IMR-90 (cell line): Measurements from ENCODE around the gene VASN. TPM values are rescaled to one million over a fixed set of nuclear protein-coding genes. Genes with fewer than 3 reads are reported as not detected.
"Not testable (repeated sequence)": the region's sequence is repeated elsewhere in the genome, so short reads cannot be mapped to it uniquely, and the experiment has no call there.

Source experiments
- ATAC-seq: fragments of 200-7000 bp; cut with Tn5 transposase; 2 replicates; pipeline ENCODE4 v1.9.1; 2020; ENCODE audit warnings: low read depth, mild to moderate bottlenecking, moderate library complexity
- BruUV-seq: library from RNA; stranded (reverse); fragments of 400-500 nt; replicated peaks from 2 replicates; lab custom pipeline; 2021; lab: Mats Ljungman, UMichigan
- CTCF ChIA-PET: fragments of 300-600 bp; formaldehyde crosslinking; extraction: SDS; loops from one replicate; lab custom pipeline; 2021; ENCODE audit warnings: antibody characterized with exemption; lab: Yijun Ruan, JAX
- POLR2A ChIA-PET: fragments of 300-600 bp; sonication (Branson Sonifier 250); formaldehyde crosslinking; loops from one replicate; lab custom pipeline; 2022; ENCODE audit warnings: antibody characterized with exemption; ENCODE audit not compliant: unreplicated experiment; lab: Charles Lee
- DNase-seq: peaks from one replicate; pipeline ENCODE4 v3.0.0; 2013
- H2AFZ ChIP-seq: replicated peaks from 2 replicates; pipeline ENCODE3; 2013; ENCODE audit warnings: low read length, mild to moderate bottlenecking; ENCODE audit not compliant: poor library complexity
- H2AK5ac ChIP-seq: 2 replicates; pipeline ENCODE4 v1.6.1; 2013; ENCODE audit warnings: low read depth, low read length, inconsistent platforms
- H2AK9ac ChIP-seq: replicated peaks from 2 replicates; pipeline ENCODE3; 2013; ENCODE audit warnings: mild to moderate bottlenecking, low read depth, low read length, moderate library complexity; ENCODE audit not compliant: poor library complexity
- H2BK120ac ChIP-seq: 2 replicates; pipeline ENCODE4 v1.6.1; 2013; ENCODE audit warnings: low read depth, low read length, inconsistent platforms
- H2BK15ac ChIP-seq: 3 replicates; pipeline ENCODE4 v1.6.1; 2013; ENCODE audit warnings: low read depth, low read length, inconsistent platforms
- H2BK20ac ChIP-seq: 2 replicates; pipeline ENCODE4 v1.6.1; 2013; ENCODE audit warnings: low read depth, mild to moderate bottlenecking, inconsistent platforms, low read length, moderate library complexity
- H2BK5ac ChIP-seq: 2 replicates; pipeline ENCODE4 v1.6.1; 2013; ENCODE audit warnings: mild to moderate bottlenecking, low read depth, low read length, inconsistent platforms; ENCODE audit not compliant: poor library complexity, severe bottlenecking
- H3K14ac ChIP-seq: replicated peaks from 2 replicates; pipeline ENCODE4 v1.6.1; 2013; ENCODE audit warnings: low read depth, low read length, inconsistent platforms
- H3K18ac ChIP-seq: 2 replicates; pipeline ENCODE4 v1.6.1; 2013; ENCODE audit warnings: low read depth, low read length, control low read depth
- H3K23ac ChIP-seq: 2 replicates; pipeline ENCODE4 v1.6.1; 2013; ENCODE audit warnings: low read depth, low read length, inconsistent platforms
- H3K27ac ChIP-seq: 2 replicates; pipeline ENCODE4 v1.5.1; 2013; ENCODE audit warnings: mild to moderate bottlenecking, control low read depth, low read length; ENCODE audit not compliant: insufficient read depth
- H3K27me3 ChIP-seq: 2 replicates; pipeline ENCODE4 v1.6.1; 2013; ENCODE audit warnings: low read length; ENCODE audit not compliant: control insufficient read depth, insufficient read depth
- H3K36me3 ChIP-seq: 2 replicates; pipeline ENCODE4 v1.6.1; 2013; ENCODE audit warnings: low read length, mixed read lengths; ENCODE audit not compliant: control insufficient read depth, insufficient read depth
- H3K4ac ChIP-seq: 2 replicates; pipeline ENCODE4 v1.6.1; 2013; ENCODE audit warnings: low read depth, low read length, inconsistent platforms
- H3K4me1 ChIP-seq: 2 replicates; pipeline ENCODE4 v1.6.1; 2013; ENCODE audit warnings: low read length, mixed read lengths; ENCODE audit not compliant: control insufficient read depth, insufficient read depth
- H3K4me2 ChIP-seq: 2 replicates; pipeline ENCODE4 v1.6.1; 2013; ENCODE audit warnings: low read depth, mild to moderate bottlenecking, control low read depth, low read length, moderate library complexity
- H3K4me3 ChIP-seq: 2 replicates; pipeline ENCODE4 v1.5.1; 2013; ENCODE audit warnings: low read depth, mild to moderate bottlenecking, control low read depth, low read length, moderate library complexity; ENCODE audit not compliant: insufficient read depth
- H3K56ac ChIP-seq: 2 replicates; pipeline ENCODE4 v1.6.1; 2013; ENCODE audit warnings: low read length, inconsistent platforms; ENCODE audit not compliant: insufficient read depth; ENCODE audit errors: extremely low read depth
- H3K79me1 ChIP-seq, 2 experiments: 2 replicates each; pipeline ENCODE4 v1.6.1; 2013; ENCODE audit warnings: low read length in 2 of 2, inconsistent platforms in 1 of 2, low read depth in 1 of 2
- H3K9ac ChIP-seq: 2 replicates; pipeline ENCODE4 v1.6.1; 2013; ENCODE audit warnings: low read depth, low read length, control low read depth
- H3K9me1 ChIP-seq: 2 replicates; pipeline ENCODE4 v1.6.1; 2013; ENCODE audit warnings: low read length, inconsistent platforms; ENCODE audit not compliant: insufficient read depth
- H3K9me3 ChIP-seq: 2 replicates; pipeline ENCODE4 v1.6.1; 2013; ENCODE audit warnings: low read length; ENCODE audit not compliant: control insufficient read depth, insufficient read depth
- H4K20me1 ChIP-seq: 2 replicates; pipeline ENCODE4 v1.6.1; 2013; ENCODE audit warnings: low read length, inconsistent platforms; ENCODE audit not compliant: insufficient read depth
- H4K5ac ChIP-seq: 2 replicates; pipeline ENCODE4 v1.6.1; 2013; ENCODE audit warnings: mild to moderate bottlenecking, low read depth, low read length, control low read depth
- H4K8ac ChIP-seq, 2 experiments: 2 replicates each; pipeline ENCODE4 v1.6.1; 2013; ENCODE audit warnings: low read depth in 2 of 2, low read length in 2 of 2, control low read depth in 1 of 2, inconsistent platforms in 1 of 2
- H4K91ac ChIP-seq: 2 replicates; pipeline ENCODE4 v1.6.1; 2013; ENCODE audit warnings: low read depth, low read length, inconsistent platforms; ENCODE audit not compliant: insufficient read depth
- MAZ ChIP-seq: IDR thresholded peaks from 2 replicates; pipeline ENCODE4 v1.6.1; 2012; ENCODE audit warnings: low read depth, mild to moderate bottlenecking, low read length, improper control_type of control experiment, moderate library complexity, borderline replicate concordance
- POLR2A ChIP-seq: IDR thresholded peaks from 2 replicates; pipeline ENCODE4 v1.6.1; 2012; ENCODE audit warnings: mild to moderate bottlenecking, low read depth, low read length
- WGBS, 2 experiments: methylation state at CpG; one replicate each; pipeline versions ENCODE4 v1.1.5 to v1.1.7; 2013; ENCODE audit warnings: missing lambda C conversion rate in 2 of 2; ENCODE audit not compliant: insufficient read length in 1 of 2; ENCODE audit errors: extremely low coverage in 2 of 2; 5-methylcytosine and 5-hydroxymethylcytosine counted together
- dilution Hi-C: fragments of 300-500 bp; cut with HindIII; formaldehyde crosslinking; loops from one replicate; pipeline ENCODE4 v1.14.3; 2018; ENCODE audit warnings: low sequenced_read_pairs; ENCODE audit not compliant: unreplicated experiment
- in situ Hi-C: fragments of 300-500 bp; cut with MboI; formaldehyde crosslinking; loops from 3 replicates; pipeline ENCODE4 v1.14.3; 2019; ENCODE audit warnings: low sequenced_read_pairs, inconsistent platforms, mixed read lengths
- intact Hi-C: fragments of 100-400 bp; cut with micrococcal nuclease; formaldehyde crosslinking; loops from 2 replicates; pipeline ENCODE4 v1.10.0; 2022
- polyA plus RNA-seq, 3 experiments: library from polyadenylated mRNA; depleted of rRNA; stranded (reverse); fragments of >200 nt; gene quantifications; 2 replicates each; pipeline ENCODE4 v1.2.3, GENCODE V29; 2012; ENCODE audit warnings: low replicate concordance in 1 of 3
- total RNA-seq: library from RNA; depleted of rRNA; stranded (reverse); fragments of >200 nt; gene quantifications from 2 replicates; pipeline ENCODE4 v1.2.3, GENCODE V29; 2012

The VASN gene
- total and polyA plus RNA-seq, 2 of the 4 experiments (the other 2 are of a cell fraction), result 9.3 to 87.2 TPM

- no TSS peak for BruUV-seq
- intact Hi-C loops, result no loop called here
- no peak overlapping the region for H2BK15ac ChIP-seq
- peaks cover 10% of the 10 kb centered on the region; the same call in 1 of the 2 replicates for H3K9me1 ChIP-seq
- H3K36me3 ChIP-seq, result peaks cover 17% of the 10 kb centered on the region
- dilution Hi-C loops, result no loop called here
- no peak for ATAC-seq
- TF ChIP-seq MAZ, result no peak
- TF ChIP-seq POLR2A, result no peak
- H4K20me1 ChIP-seq, result peaks cover 77% of the 10 kb centered on the region
- whole genome bisulfite sequencing, 2 experiments, result 95% methylated on average over 17 of the region's 21 CpGs; no CpG with 5 or more reads in 1 of the 2 experiments
- no peak overlapping the region for H3K4ac ChIP-seq
- ChIA-PET CTCF (no interaction called here), POLR2A (no interaction called here)
- H3K27ac ChIP-seq, result no peak overlapping the region
- no peak overlapping the region for H4K5ac ChIP-seq
- H2AK5ac ChIP-seq, result 0 out of 2 replicates have a peak overlapping the region, but pooled peaks have one; percentile 38
- H2BK5ac ChIP-seq, result no peak overlapping the region
- H2AFZ ChIP-seq, result no peak overlapping the region
- in situ Hi-C loops, result no loop called here
- H2BK20ac ChIP-seq, result no peak overlapping the region
- no peak overlapping the region for H3K14ac ChIP-seq
- no peak overlapping the region for H3K18ac ChIP-seq
- H2AK9ac ChIP-seq, result peak overlapping the region; percentile 65
- DNase-seq, result no peak
- no peaks in the 10 kb centered on the region for H3K9me3 ChIP-seq
- H3K4me1 ChIP-seq, result peaks cover 11% of the 10 kb centered on the region; the same call in 1 of the 2 replicates
- H4K8ac ChIP-seq, result no peak overlapping the region
- H4K91ac ChIP-seq, result no peak overlapping the region
- no peak overlapping the region for H3K23ac ChIP-seq
- H3K56ac ChIP-seq, result no peak overlapping the region
- H3K4me3 ChIP-seq, result no peak overlapping the region
- H3K79me1 ChIP-seq, result peaks cover 37 to 86% of the 10 kb centered on the region in 2 experiments
- H3K27me3 ChIP-seq, result no peaks in the 10 kb centered on the region
- H3K9ac ChIP-seq, result no peak overlapping the region
- H3K4me2 ChIP-seq, result no peak overlapping the region
- no peak overlapping the region for H2BK120ac ChIP-seq
These were observed 28.5 kb upstream of the VASN start for GRCh38 chr16:4342866-4343744.

DNA sequence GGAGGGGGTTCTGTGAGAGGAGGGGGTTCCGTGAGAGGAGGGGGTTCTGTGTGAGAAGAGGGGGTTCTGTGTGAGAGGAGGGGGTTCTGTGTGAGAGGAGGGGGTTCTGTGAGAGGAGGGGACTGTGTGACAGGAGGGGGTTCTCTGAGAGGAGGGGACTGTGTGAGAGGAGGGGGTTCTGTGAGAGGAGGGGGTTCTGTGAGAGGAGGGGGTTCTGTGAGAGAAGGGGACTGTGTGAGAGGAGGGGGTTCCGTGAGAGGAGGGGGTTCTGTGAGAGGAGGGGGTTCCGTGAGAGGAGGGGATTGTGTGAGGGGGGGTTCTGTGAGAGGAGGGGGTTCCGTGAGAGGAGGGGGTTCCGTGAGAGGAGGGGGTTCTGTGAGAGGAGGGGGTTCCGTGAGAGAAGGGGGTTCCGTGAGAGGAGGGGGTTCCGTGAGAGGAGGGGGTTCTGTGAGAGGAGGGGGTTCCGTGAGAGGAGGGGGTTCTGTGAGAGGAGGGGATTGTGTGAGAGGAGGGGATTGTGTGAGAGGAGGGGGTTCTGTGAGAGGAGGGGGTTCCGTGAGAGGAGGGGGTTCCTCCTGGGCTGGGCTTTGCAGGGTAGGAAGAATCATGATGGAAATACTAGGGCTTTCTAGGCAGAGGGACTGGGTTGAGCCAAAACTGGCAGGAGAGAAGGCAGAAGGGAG, 27.2 kb upstream of the VASN start:
- BruUV-seq, H2AK9ac ChIP-seq, H3K9me1 ChIP-seq, H3K18ac ChIP-seq, H2AK5ac ChIP-seq, H2BK15ac ChIP-seq, H3K27ac ChIP-seq, ATAC-seq, H3K9me3 ChIP-seq, H2BK120ac ChIP-seq, H4K5ac ChIP-seq, intact Hi-C loops, in situ Hi-C loops, POLR2A ChIA-PET, H2AFZ ChIP-seq, H4K8ac ChIP-seq, H3K27me3 ChIP-seq, H3K36me3 ChIP-seq, H3K4me3 ChIP-seq, H4K91ac ChIP-seq, H2BK5ac ChIP-seq, H2BK20ac ChIP-seq, H3K9ac ChIP-seq, H3K14ac ChIP-seq, H3K23ac ChIP-seq, CTCF ChIA-PET, dilution Hi-C loops, H3K56ac ChIP-seq, H3K4ac ChIP-seq, H3K4me2 ChIP-seq: not testable (repeated sequence)
- Histone ChIP-seq H3K4me1 (peaks cover 11% of the 10 kb centered on the region; the same call in 1 of the 2 replicates), H4K20me1 (peaks cover 76% of the 10 kb centered on the region), H3K79me1 (peaks cover 40 to 89% of the 10 kb centered on the region in 2 experiments)
- peak; percentile 12 for DNase-seq
- WGBS, 2 experiments, result 69% methylated on average over 2 of the region's 10 CpGs; no CpG with 5 or more reads in 1 of the 2 experiments
